Bronchial epithelial cell (primary cell): Measurements from ENCODE around the gene PNPT1. TPM values are rescaled to one million over a fixed set of nuclear protein-coding genes. Genes with fewer than 3 reads are reported as not detected.
A peak's percentile ranks its signal among the peaks of the same experiment; 100 is the strongest.

Source experiments
- DNase-seq: peaks from one replicate; pipeline ENCODE4 v3.0.0-alpha.2; 2010; ENCODE audit warnings: low read depth
- FAIRE-seq: peaks from 2 replicates; lab custom pipeline; 2011; peaks lifted over from hg19 to GRCh38; lab: Jason Lieb, UNC
- H3K27me3 ChIP-seq: 2 replicates; pipeline ENCODE4 v1.5.1; 2011; ENCODE audit warnings: low read length; ENCODE audit not compliant: control insufficient read depth, insufficient read depth
- H3K36me3 ChIP-seq: 2 replicates; pipeline ENCODE4 v1.5.1; 2011; ENCODE audit warnings: low read length; ENCODE audit not compliant: control insufficient read depth, insufficient read depth
- H3K4me3 ChIP-seq: 2 replicates; pipeline ENCODE4 v1.5.1; 2011; ENCODE audit warnings: mild to moderate bottlenecking, low read depth, low read length, control low read depth
- CTCF ChIP-seq: IDR thresholded peaks from 2 replicates; pipeline ENCODE4 v1.5.1; 2011; ENCODE audit warnings: mild to moderate bottlenecking, moderate library complexity, low read length, control low read depth, inconsistent platforms; ENCODE audit not compliant: insufficient read depth, severe bottlenecking
- total RNA-seq: library from RNA; depleted of rRNA; stranded (reverse); fragments of >200 nt; gene quantifications from 2 replicates; pipeline ENCODE4 v1.2.1, GENCODE V29; 2014

The PNPT1 gene
- total RNA-seq, 1 donor from 2014 or later, result 30.8 TPM

- FAIRE-seq (no peak), DNase-seq (no peak)
- no peak for TF ChIP-seq CTCF
These were observed 35.6 kb upstream of the PNPT1 start for GRCh38 chr2:55729136-55729685.

GRCh38 chr2:55721596-55722215 is 28.1 kb upstream of the PNPT1 start:
- H3K27me3 ChIP-seq, result no peaks in the 10 kb centered on the region
- FAIRE-seq (no peak), DNase-seq (peak; percentile 77)
- H3K4me3 ChIP-seq, result no peak overlapping the region
- no peaks in the 10 kb centered on the region for H3K36me3 ChIP-seq
- no peak for TF ChIP-seq CTCF

More at GRCh38 chr2:55729136-55729685, 35.6 kb upstream of the PNPT1 start:
- Histone ChIP-seq H3K27me3 (no peaks in the 10 kb centered on the region), H3K36me3 (no peaks in the 10 kb centered on the region), H3K4me3 (no peak overlapping the region)

DNA sequence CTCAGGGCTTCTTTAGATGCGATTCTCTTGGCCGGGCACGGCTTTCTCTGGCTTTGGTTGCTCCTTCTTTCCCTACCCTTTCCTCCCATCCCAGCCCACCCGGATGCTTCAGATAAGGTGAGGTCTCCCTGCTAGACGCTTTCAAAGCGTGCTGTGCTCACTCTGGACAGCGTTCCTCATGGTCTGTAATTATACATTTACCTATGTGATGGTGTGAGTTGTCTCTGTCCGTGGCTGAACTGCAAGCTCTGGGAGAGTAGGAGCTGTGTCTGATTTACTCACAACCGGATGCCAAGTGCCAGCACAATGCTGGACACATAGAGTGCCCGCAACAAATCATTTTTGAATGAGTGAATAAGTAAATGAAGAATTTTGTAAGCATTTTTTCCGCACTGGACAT is 26.8 kb upstream of the PNPT1 start:
- no peaks in the 10 kb centered on the region for H3K27me3 ChIP-seq
- TF ChIP-seq CTCF, result no peak
- no peak overlapping the region for H3K4me3 ChIP-seq
- DNase-seq, result no peak
- H3K36me3 ChIP-seq, result no peaks in the 10 kb centered on the region
- FAIRE-seq, result no peak

DNA sequence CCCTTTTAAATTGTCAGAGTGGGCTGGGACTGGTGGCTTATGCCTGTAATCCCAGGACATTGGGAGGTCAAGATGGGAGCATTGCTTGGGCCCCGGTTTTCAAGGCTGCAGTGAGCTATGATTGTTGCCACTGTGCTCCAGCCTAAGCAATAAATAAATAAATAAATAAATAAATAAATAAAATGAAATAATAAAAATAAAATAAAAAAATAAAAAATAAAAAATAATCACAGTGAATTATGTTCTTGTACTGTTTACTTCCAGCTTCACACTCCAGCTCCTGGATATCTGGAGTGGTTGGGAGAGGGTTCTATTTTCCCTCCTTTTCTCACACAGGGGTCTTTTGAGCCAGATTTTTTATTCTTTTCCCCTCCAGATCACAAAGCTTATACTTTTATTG is 26.2 kb upstream of the PNPT1 start:
- no peak for TF ChIP-seq CTCF
- FAIRE-seq, result no peak
- no peaks in the 10 kb centered on the region for H3K36me3 ChIP-seq

DNA sequence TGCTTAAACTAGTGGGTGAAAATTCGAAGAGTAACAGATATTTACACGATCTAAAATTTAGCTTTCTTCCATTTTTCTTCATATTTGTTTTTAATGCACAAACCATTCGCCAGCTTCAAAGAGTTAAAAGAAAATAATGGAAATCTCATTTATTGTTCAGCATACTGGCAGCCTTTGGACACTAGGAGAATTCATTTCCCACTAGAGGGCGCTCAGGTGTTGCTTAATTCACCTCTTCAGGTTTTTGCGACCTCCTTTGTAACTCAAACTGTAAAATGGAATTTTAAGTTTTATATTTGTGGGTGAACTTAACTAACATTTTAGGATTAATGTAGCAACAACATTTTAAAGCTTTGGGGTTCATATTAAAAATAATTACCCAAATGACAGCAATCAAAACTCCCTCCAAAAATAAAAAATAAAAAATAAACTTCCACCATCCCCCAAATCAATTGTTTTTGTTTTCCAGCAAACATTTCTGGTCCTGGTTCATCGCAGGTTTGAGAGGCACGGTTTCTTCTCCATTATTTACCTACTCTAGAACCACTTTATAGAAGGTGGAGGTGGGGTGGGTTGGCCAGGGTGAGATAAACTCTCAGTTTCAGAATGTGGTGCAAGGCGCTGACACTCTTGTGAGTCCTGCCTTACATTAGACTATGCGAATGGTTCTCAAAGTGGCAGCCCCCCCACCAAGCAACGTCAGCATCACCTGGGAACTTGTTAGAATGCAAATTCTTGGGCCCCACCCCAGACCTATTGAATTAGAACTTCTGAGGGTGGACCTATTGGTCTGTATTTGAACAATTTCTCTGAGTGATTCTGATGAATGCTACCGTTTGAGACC is 24.7 kb upstream of the PNPT1 start:
- no peaks in the 10 kb centered on the region for H3K36me3 ChIP-seq
- DNase-seq (peak; percentile 50), FAIRE-seq (no peak)
- no peaks in the 10 kb centered on the region for H3K27me3 ChIP-seq
- TF ChIP-seq CTCF, result peak; percentile 59
- no peak overlapping the region for H3K4me3 ChIP-seq

More for the DNA sequence above, 26.2 kb upstream of the PNPT1 start:
- H3K27me3 ChIP-seq, result no peaks in the 10 kb centered on the region
- no peak for DNase-seq
- H3K4me3 ChIP-seq, result no peak overlapping the region
